NCI-H2227 treated with DMSO at 0.1 percent for 48 hours (cell line): ENCODE data around the gene SORCS2.

ENCODE experiments used
- DNase-seq: peaks from one replicate; lab custom pipeline; 2025; lab: John Stamatoyannopoulos, UW

Gene SORCS2

GRCh38 chr4:7638984-7639789, 446.8 kb downstream of the SORCS2 start:
- DNase-seq: no peak

- no peak for DNase-seq
Measured at GRCh38 chr4:7640136-7640535, 447.8 kb downstream of the SORCS2 start.

GRCh38 chr4:7641712-7642111, 449.4 kb downstream of the SORCS2 start:
- no peak for DNase-seq

GRCh38 chr4:7642741-7643458, 450.6 kb downstream of the SORCS2 start:
- no peak for DNase-seq

GRCh38 chr4:7645158-7645557, 452.8 kb downstream of the SORCS2 start:
- no peak for DNase-seq

GRCh38 chr4:7645956-7646355, 453.6 kb downstream of the SORCS2 start:
- DNase-seq: no peak

GRCh38 chr4:7646384-7647061, 454.2 kb downstream of the SORCS2 start:
- no peak for DNase-seq

- DNase-seq: no peak
Measured at GRCh38 chr4:7647186-7647585, 454.8 kb downstream of the SORCS2 start.

- DNase-seq: no peak
Measured at GRCh38 chr4:7647600-7648543, 455.5 kb downstream of the SORCS2 start.

GRCh38 chr4:7648544-7649395, 456.4 kb downstream of the SORCS2 start:
- no peak for DNase-seq

GRCh38 chr4:7649411-7649740, 457.0 kb downstream of the SORCS2 start:
- no peak for DNase-seq

GRCh38 chr4:7649741-7650531, 457.6 kb downstream of the SORCS2 start:
- DNase-seq: no peak

GRCh38 chr4:7650606-7651385, 458.5 kb downstream of the SORCS2 start:
- DNase-seq: no peak

- no peak for DNase-seq
Measured at GRCh38 chr4:7651461-7651921, 459.2 kb downstream of the SORCS2 start.

GRCh38 chr4:7652006-7652405, 459.7 kb downstream of the SORCS2 start:
- no peak for DNase-seq

GRCh38 chr4:7652451-7652881, 460.1 kb downstream of the SORCS2 start:
- DNase-seq: no peak

- no peak for DNase-seq
Measured at GRCh38 chr4:7652906-7653305, 460.6 kb downstream of the SORCS2 start.

- no peak for DNase-seq
Measured at GRCh38 chr4:7653510-7654369, 461.4 kb downstream of the SORCS2 start.
